Stimulated activated CD8-positive, alpha-beta memory T cell treated with anti-CD3 and anti-CD28 coated beads, Interleukin-4, amount 100 ng/mL, for 24 hours (primary cell): ENCODE measurements around the gene TRAPPC10.
A peak's percentile ranks its signal among the peaks of the same experiment; 100 is the strongest.

ENCODE experiments used
- DNase-seq: peaks from one replicate; pipeline ENCODE4 v3.0.0-alpha.2; 2020; ENCODE audit warnings: low read depth

TRAPPC10 gene

GRCh38 chr21:44002511-44002910, 9.6 kb upstream of the TRAPPC10 start:
- no peak for DNase-seq

GRCh38 chr21:44003307-44003966, 8.7 kb upstream of the TRAPPC10 start:
- no peak for DNase-seq

- no peak for DNase-seq
Observed at GRCh38 chr21:44005071-44005470, 7.0 kb upstream of the TRAPPC10 start.

GRCh38 chr21:44005593-44005992, 6.5 kb upstream of the TRAPPC10 start:
- no peak for DNase-seq

GRCh38 chr21:44006017-44006619, 6.0 kb upstream of the TRAPPC10 start:
- no peak for DNase-seq

GRCh38 chr21:44006656-44007055, 5.5 kb upstream of the TRAPPC10 start:
- DNase-seq, result no peak

- DNase-seq, result no peak
Observed at GRCh38 chr21:44010429-44010828, 1.7 kb upstream of the TRAPPC10 start.

- no peak for DNase-seq
Observed at GRCh38 chr21:44011123-44011522, 986 bp upstream of the TRAPPC10 start.

- peak; percentile 78 for DNase-seq
Observed at GRCh38 chr21:44012474-44013379, 618 bp downstream of the TRAPPC10 start.

- peak; percentile 10 for DNase-seq
Observed at GRCh38 chr21:44013380-44014088, 1.4 kb downstream of the TRAPPC10 start.

- DNase-seq, result no peak
Observed at GRCh38 chr21:44017601-44018000, 5.5 kb downstream of the TRAPPC10 start.

GRCh38 chr21:44018127-44018526, 6.0 kb downstream of the TRAPPC10 start:
- DNase-seq, result no peak

- no peak for DNase-seq
Observed at GRCh38 chr21:44018813-44019567, 6.9 kb downstream of the TRAPPC10 start.

GRCh38 chr21:44019568-44019958, 7.5 kb downstream of the TRAPPC10 start:
- DNase-seq, result no peak

- DNase-seq, result no peak
Observed at GRCh38 chr21:44020551-44020950, 8.4 kb downstream of the TRAPPC10 start.

- DNase-seq, result no peak
Observed at GRCh38 chr21:44021064-44021463, 9.0 kb downstream of the TRAPPC10 start.

- no peak for DNase-seq
Observed at GRCh38 chr21:44024257-44024656, 12.1 kb downstream of the TRAPPC10 start.

- DNase-seq, result no peak
Observed at GRCh38 chr21:44024887-44025353, 12.8 kb downstream of the TRAPPC10 start.

GRCh38 chr21:44027607-44028286, 15.6 kb downstream of the TRAPPC10 start:
- DNase-seq, result no peak

GRCh38 chr21:44028287-44028659, 16.2 kb downstream of the TRAPPC10 start:
- no peak for DNase-seq
